ENCODE measurements around the gene DYTN. TPM values are rescaled to one million over a fixed set of nuclear protein-coding genes. Genes with fewer than 3 reads are reported as not detected.

Gene DYTN
- total RNA-seq, 4 donors from 2014 or later, result not detected

DNA sequence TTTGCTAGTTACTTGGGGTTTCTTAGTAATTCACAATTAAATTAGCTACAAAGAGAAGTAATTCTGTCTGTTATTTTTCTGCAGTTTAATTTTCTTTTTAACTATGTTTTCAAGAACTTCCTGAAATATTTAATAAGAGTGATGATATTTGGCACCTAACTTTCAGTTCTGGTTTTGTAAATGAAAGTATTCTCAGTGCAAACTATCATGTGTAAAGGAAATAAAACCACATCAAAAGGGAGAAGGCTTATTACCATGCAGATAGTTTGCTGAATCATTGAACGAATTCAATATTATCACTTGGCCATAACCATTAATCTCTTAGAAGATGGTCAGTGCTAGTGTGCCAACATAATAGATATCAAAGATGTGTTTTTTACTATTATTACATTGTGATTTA lies 29.2 kb downstream of the DYTN start:
- ATAC-seq, result no peak
- no peak overlapping the region for H3K4me3 ChIP-seq
- WGBS, 2 donors (ENCODE audit: low coverage in 1 of 2), result 73% methylated on average over 1 of the region's 1 CpG
- no peaks in the 10 kb centered on the region for H3K4me1 ChIP-seq
- TF ChIP-seq EP300 (IDR thresholded peaks at IDR 0.05), result no peak
- no peak for TF ChIP-seq POLR2AphosphoS5 (IDR thresholded peaks at IDR 0.05)
- TF ChIP-seq, protein P1, sequence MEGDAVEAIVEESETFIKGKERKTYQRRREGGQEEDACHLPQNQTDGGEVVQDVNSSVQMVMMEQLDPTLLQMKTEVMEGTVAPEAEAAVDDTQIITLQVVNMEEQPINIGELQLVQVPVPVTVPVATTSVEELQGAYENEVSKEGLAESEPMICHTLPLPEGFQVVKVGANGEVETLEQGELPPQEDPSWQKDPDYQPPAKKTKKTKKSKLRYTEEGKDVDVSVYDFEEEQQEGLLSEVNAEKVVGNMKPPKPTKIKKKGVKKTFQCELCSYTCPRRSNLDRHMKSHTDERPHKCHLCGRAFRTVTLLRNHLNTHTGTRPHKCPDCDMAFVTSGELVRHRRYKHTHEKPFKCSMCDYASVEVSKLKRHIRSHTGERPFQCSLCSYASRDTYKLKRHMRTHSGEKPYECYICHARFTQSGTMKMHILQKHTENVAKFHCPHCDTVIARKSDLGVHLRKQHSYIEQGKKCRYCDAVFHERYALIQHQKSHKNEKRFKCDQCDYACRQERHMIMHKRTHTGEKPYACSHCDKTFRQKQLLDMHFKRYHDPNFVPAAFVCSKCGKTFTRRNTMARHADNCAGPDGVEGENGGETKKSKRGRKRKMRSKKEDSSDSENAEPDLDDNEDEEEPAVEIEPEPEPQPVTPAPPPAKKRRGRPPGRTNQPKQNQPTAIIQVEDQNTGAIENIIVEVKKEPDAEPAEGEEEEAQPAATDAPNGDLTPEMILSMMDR (IDR thresholded peaks at IDR 0.05), result no peak
- no peak for TF ChIP-seq POLR2A (IDR thresholded peaks at IDR 0.05)
- no peaks in the 10 kb centered on the region for H3K9me3 ChIP-seq
- H3K36me3 ChIP-seq, result no peaks in the 10 kb centered on the region
- H3K27ac ChIP-seq, result no peak overlapping the region
- peaks cover 11% of the 10 kb centered on the region for H3K27me3 ChIP-seq

DNA sequence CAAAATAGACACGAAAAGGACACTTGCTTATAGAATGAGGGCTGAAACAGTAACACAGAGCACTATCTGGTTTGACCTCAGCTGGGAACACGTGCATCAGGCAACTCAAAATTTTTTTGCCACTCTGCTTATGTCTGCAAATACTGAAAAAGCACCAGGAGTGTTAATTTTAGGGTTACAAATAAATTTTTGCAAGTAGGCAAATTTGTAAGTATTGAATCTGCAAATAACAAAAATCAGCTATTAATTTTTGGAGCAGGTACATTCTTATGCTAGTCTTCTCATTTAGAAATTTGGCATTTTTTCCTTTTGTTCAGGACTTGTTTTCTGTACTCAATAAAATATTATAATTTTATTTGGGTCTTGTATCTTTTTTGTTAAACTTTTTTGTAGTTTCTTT lies 29.7 kb downstream of the DYTN start:
- TF ChIP-seq POLR2A (IDR thresholded peaks at IDR 0.05) (no peak), POLR2AphosphoS5 (IDR thresholded peaks at IDR 0.05) (no peak), EP300 (IDR thresholded peaks at IDR 0.05) (no peak)
- TF ChIP-seq, protein P1 (IDR thresholded peaks at IDR 0.05), result no peak
- Histone ChIP-seq H3K4me1 (no peaks in the 10 kb centered on the region), H3K27ac (no peak overlapping the region), H3K36me3 (no peaks in the 10 kb centered on the region), H3K27me3 (peaks cover 11% of the 10 kb centered on the region), H3K4me3 (no peak overlapping the region), H3K9me3 (no peaks in the 10 kb centered on the region)
- 47 to 54% methylated on average over 2 of the region's 2 CpGs for WGBS, 2 donors (ENCODE audit: low coverage in 1 of 2)
- no peak for ATAC-seq

DNA sequence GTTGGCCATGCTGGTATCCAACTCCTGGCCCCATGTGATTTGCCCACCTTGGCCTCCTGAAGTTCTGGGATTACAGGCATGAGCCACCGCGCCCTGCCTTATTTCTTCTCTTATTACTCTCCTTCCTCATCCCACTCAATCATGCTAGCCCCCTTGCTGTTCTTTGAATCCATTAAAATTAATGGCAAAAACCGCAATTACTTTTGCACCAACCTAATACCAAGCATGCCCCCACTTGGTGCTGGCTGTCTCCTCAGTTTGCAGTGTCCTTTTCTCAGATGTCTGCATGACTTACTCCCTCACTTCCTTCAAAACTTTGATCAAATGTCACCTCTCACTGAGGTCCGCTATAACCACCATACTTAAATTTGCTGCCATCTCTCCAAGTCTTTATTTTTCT lies 34.6 kb downstream of the DYTN start:
- H3K36me3 ChIP-seq, result no peaks in the 10 kb centered on the region
- no peak for TF ChIP-seq POLR2A (IDR thresholded peaks at IDR 0.05)
- no peak for TF ChIP-seq POLR2AphosphoS5 (IDR thresholded peaks at IDR 0.05)
- TF ChIP-seq EP300 (IDR thresholded peaks at IDR 0.05), result no peak
- H3K9me3 ChIP-seq, result no peaks in the 10 kb centered on the region
- WGBS, 2 donors (ENCODE audit: low coverage in 1 of 2), result 90 to 95% methylated on average over 4 of the region's 4 CpGs
- no peak overlapping the region for H3K4me3 ChIP-seq
- H3K27ac ChIP-seq, result no peak overlapping the region
- peaks cover 11% of the 10 kb centered on the region for H3K27me3 ChIP-seq
- no peak for ATAC-seq
- H3K4me1 ChIP-seq, result no peaks in the 10 kb centered on the region

DNA sequence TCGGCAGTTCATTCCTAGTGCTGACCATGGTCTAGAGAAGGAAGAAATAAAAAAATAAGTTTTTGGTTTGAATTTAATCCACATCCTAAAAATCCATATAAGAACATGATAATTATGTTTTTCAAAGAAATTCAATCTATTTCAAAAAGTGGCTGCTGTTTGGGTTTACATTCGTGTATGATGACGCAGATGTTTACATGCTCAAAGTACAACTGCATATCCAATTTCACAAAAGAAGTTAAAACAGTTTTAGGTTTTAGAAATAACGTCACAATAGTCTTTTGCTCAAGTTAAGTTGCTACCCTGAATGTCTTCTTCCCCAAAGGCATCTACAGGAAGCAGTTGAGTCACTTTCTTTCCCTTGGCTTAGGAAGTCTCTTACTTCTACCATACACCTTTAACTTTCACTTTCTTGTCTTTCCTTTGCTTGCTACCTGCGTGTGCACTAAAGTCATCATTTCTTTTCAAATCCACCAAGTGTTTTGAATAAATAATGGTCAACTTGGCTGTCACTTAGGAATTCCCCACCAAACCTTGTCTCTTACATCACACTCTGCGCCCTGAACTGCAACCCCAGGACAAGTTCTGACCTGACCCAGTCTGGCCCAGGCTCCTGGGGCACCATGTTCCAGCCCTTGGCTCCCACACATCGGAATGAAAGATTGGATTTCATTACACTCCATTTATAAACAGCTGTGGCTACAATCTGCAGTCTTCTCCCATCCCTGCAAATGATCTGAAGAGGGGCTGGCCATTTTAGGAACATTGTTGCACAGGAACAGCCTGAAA lies 47.5 kb downstream of the DYTN start:
- peaks cover 28% of the 10 kb centered on the region for H3K27me3 ChIP-seq
- no peak overlapping the region for H3K4me3 ChIP-seq
- H3K9me3 ChIP-seq, result no peaks in the 10 kb centered on the region
- WGBS, 2 donors (ENCODE audit: low coverage in 1 of 2), result 61 to 80% methylated on average over 6 to 7 of the region's 7 CpGs
- H3K4me1 ChIP-seq, result no peaks in the 10 kb centered on the region
- TF ChIP-seq POLR2AphosphoS5 (IDR thresholded peaks at IDR 0.05), result no peak
- TF ChIP-seq, protein P1 (IDR thresholded peaks at IDR 0.05), result no peak
- TF ChIP-seq POLR2A (IDR thresholded peaks at IDR 0.05), result no peak
- TF ChIP-seq EP300 (IDR thresholded peaks at IDR 0.05), result no peak
- no peaks in the 10 kb centered on the region for H3K36me3 ChIP-seq
- no peak overlapping the region for H3K27ac ChIP-seq
- ATAC-seq, result no peak

DNA sequence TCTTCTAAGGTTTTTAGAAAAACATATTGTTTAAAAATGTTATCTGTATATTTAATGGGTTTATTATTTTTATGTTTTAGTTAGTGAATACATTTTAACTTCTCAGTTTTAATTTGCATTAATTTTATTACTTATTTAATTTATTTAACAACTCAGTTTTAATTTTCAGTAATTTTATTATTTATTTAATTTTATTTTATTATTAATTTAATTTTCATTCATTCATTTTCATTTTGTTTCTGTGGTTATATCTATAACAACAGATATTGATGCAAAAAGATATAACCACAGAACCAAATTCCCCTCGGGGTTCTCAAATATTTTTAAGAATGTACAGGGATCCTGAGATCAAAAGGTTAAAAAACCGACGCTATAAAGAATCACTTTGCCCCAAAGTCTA lies 52.9 kb downstream of the DYTN start:
- H3K4me1 ChIP-seq, result no peaks in the 10 kb centered on the region
- H3K9me3 ChIP-seq, result no peaks in the 10 kb centered on the region
- ATAC-seq, result no peak
- no peaks in the 10 kb centered on the region for H3K36me3 ChIP-seq
- no peak for TF ChIP-seq POLR2AphosphoS5 (IDR thresholded peaks at IDR 0.05)
- TF ChIP-seq EP300 (IDR thresholded peaks at IDR 0.05), result no peak
- TF ChIP-seq, protein P1 (IDR thresholded peaks at IDR 0.05), result no peak
- TF ChIP-seq POLR2A (IDR thresholded peaks at IDR 0.05), result no peak
- peaks cover 15% of the 10 kb centered on the region for H3K27me3 ChIP-seq
- 84 to 100% methylated on average over 1 to 3 of the region's 3 CpGs for WGBS, 2 donors (ENCODE audit: low coverage in 1 of 2)
- no peak overlapping the region for H3K4me3 ChIP-seq
- H3K27ac ChIP-seq, result no peak overlapping the region
